IPS-20b (cell line): ENCODE results near the gene CDC45.

ENCODE experiments used
- H3K27ac ChIP-seq: one replicate; pipeline ENCODE4 v1.5.1; 2013; ENCODE audit warnings: low read length
- H3K27me3 ChIP-seq: 2 replicates; pipeline ENCODE4 v1.6.1; 2013; ENCODE audit warnings: mild to moderate bottlenecking, low read length, inconsistent platforms; ENCODE audit not compliant: insufficient read depth
- H3K36me3 ChIP-seq: 2 replicates; pipeline ENCODE4 v1.6.1; 2013; ENCODE audit warnings: low read depth, mild to moderate bottlenecking, inconsistent platforms, low read length, moderate library complexity; ENCODE audit not compliant: insufficient read depth
- H3K4me1 ChIP-seq: 2 replicates; pipeline ENCODE4 v1.6.1; 2013; ENCODE audit warnings: mild to moderate bottlenecking, control low read depth, inconsistent platforms, low read length, moderate library complexity; ENCODE audit not compliant: insufficient read depth
- H3K4me3 ChIP-seq: 2 replicates; pipeline ENCODE4 v1.5.1; 2013; ENCODE audit warnings: mild to moderate bottlenecking, low read length, inconsistent platforms
- H3K9ac ChIP-seq: 2 replicates; pipeline ENCODE4 v1.6.1; 2013; ENCODE audit warnings: low read depth, mild to moderate bottlenecking, inconsistent platforms, low read length, moderate library complexity
- H3K9me3 ChIP-seq: 2 replicates; pipeline ENCODE4 v1.6.1; 2013; ENCODE audit warnings: mild to moderate bottlenecking, low read depth, low read length, inconsistent platforms; ENCODE audit not compliant: insufficient read depth

CDC45 gene

DNA sequence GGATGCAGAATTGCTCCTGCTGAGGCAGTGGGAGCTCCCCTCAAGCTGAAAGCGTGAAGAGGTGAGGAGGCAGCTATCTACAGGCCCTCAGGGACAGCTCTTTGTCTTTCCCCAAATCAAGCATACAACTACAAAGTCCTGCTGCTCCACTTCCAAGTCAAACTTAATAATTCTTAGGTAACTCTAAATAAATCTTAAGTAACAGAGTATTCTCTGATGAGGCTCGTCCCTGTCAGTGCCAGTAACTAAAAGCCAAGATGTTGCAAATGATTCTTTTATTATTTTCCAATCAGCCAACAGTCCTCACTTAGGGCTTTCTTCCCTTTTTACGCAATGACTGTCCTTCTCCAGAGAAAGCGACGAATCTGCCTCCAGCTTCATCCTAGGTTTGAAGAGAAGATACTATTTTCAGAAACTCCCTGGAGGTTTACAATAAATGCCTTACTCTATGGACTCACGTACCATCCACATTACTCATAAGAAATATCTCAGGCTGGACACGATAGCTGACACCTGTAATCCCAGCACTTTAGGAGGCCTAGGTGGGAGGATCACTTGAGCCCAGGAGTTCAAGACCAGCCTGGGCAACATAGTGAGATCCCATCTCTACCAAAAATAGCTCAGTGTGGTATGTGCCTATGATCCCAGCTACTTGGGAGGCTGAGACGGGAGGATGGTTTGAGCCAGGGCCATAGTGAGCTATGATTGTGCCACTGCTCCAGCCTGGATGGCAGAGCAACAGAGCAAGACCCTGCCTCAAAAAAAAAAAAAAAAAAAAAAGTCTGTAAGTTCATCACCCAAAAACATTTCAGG is 29.2 kb upstream of the CDC45 start:
- H3K27me3 ChIP-seq: peaks cover 10% of the 10 kb centered on the region
- H3K27ac ChIP-seq: no peak overlapping the region
- H3K36me3 ChIP-seq: peaks cover 64% of the 10 kb centered on the region
- peaks cover 2% of the 10 kb centered on the region; the same call in 1 of the 2 replicates for H3K4me1 ChIP-seq
- no peaks in the 10 kb centered on the region for H3K9me3 ChIP-seq
- H3K9ac ChIP-seq: no peak overlapping the region
- H3K4me3 ChIP-seq: no peak overlapping the region

DNA sequence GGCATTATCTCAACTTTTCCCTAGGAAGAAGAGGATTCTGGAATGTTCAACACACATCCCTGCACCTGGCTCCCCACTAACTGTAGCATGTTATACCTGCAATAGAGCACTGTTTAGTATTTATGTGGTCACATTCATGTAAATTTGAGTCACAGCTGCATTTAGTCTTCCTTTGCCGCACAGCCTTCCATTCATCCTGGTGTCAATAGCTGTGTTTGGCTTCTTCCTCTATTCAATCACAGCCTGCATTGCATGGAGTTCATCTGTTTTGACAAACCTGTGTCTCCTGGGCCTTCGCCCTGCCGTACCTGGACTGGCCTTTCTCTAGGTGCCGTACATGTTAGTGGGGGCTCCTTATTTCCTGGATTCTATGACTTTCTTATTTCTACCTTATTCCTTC is 28.1 kb upstream of the CDC45 start:
- H3K9me3 ChIP-seq: no peaks in the 10 kb centered on the region
- peaks cover 3% of the 10 kb centered on the region for H3K27me3 ChIP-seq
- peaks cover 74% of the 10 kb centered on the region for H3K36me3 ChIP-seq
- no peak overlapping the region for H3K4me3 ChIP-seq
- H3K27ac ChIP-seq: no peak overlapping the region
- H3K9ac ChIP-seq: no peak overlapping the region
- peaks cover 2% of the 10 kb centered on the region; the same call in 1 of the 2 replicates for H3K4me1 ChIP-seq

DNA sequence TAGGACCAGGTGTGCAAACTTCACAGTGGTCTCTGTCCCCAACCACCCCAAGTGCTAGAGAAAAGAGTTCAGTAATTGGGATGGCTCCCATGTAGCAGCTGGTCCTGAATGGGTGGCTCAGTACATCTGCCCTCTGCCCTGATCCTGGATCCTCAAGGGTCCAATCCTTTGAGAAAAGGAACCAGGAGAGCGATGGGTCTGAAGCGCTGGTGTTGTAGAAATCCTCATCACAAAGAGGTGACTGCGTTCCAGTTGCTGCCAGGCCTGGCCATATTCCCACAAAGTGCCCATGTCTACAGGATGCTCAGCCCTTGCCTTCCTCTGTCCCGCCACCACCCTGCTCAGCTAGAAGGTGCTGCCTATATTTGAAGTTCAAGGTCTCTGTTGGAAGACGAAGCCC is 26.0 kb upstream of the CDC45 start:
- H3K36me3 ChIP-seq: peaks cover 88% of the 10 kb centered on the region
- no peak overlapping the region for H3K27ac ChIP-seq
- no peak overlapping the region for H3K9ac ChIP-seq
- no peaks in the 10 kb centered on the region for H3K4me1 ChIP-seq
- no peak overlapping the region for H3K4me3 ChIP-seq
- no peaks in the 10 kb centered on the region for H3K27me3 ChIP-seq
- H3K9me3 ChIP-seq: no peaks in the 10 kb centered on the region

DNA sequence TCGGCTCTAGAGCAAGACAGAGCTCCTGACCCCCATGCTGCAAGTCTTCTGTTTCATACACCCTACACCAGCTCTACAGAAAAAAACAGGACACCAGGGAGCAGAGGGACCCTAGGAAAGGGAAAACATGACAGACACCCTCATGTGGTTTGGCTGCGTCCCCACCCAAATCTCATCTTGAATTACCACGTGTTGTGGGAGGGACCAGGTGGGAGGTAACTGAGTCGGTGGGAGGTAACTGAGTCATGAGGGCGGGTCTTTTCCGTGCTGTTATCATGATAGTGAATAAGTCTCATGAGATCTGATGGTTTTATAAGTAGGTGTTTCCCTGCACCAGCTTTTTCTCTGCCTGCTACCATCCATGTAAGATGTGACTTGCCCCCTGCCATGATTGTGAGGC is 25.6 kb upstream of the CDC45 start:
- Histone ChIP-seq H3K27me3 (no peaks in the 10 kb centered on the region), H3K4me3 (no peak overlapping the region), H3K27ac (no peak overlapping the region), H3K4me1 (no peaks in the 10 kb centered on the region), H3K9ac (no peak overlapping the region), H3K9me3 (no peaks in the 10 kb centered on the region), H3K36me3 (peaks cover 91% of the 10 kb centered on the region)

DNA sequence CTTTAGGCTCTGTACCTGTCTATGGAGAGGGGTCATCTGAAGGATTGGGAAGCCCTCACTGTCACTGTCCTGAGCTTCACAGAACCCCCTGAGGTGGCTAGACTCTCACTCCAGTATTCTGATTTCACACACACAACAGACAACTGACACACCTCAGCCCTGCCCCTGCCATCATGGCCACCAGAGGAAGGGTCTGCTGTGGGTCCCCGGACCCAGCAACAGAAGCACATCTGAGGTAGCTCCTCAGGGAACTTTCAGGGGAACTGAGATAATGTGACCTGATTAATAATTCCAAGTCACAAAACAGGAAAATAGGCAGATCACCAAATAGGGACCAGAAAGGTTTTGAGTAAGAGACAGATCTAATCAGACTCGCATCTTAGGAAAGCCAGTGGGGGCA is 24.7 kb upstream of the CDC45 start:
- H3K9ac ChIP-seq: no peak overlapping the region
- peaks cover 88% of the 10 kb centered on the region for H3K36me3 ChIP-seq
- H3K4me3 ChIP-seq: no peak overlapping the region
- H3K27me3 ChIP-seq: no peaks in the 10 kb centered on the region
- no peak overlapping the region for H3K27ac ChIP-seq
- no peaks in the 10 kb centered on the region for H3K9me3 ChIP-seq
- H3K4me1 ChIP-seq: no peaks in the 10 kb centered on the region

DNA sequence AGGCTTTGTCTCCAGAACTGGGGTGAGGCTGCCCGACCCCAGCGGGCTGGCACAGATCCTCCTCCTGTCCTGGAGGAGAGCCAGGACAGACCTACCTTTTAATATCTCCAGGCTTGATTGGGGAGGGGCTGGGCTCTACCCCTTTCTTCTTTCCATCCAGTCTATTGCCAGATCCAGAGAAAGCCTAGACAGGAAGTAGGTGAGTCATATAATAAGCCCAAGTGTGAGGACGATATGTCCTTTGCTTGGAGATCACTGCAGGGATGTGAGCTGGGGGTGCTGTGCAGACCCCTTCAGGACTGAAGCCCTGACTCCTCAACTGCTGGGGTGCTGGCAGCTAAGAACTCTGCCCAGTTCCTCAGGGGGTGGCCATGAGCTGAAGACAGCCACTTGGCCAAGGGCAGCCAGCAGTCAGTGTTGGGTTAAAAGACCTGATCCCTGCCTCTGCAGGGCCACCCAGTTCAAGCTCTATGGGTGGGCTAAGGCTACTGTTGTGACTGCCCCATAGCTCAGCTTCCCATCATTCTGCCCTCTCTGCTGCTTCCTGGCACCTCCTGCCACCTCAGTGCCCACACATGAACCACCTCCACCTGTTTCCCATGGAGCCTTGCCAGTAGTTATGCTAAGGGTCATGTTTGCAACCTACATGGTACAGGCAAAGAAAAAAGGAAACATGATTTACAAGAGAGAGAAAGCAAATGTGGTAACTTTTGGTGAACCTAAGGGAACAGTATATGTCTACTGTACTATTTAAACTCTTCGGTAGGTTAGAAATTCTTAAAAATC is 23.9 kb upstream of the CDC45 start:
- no peak overlapping the region for H3K27ac ChIP-seq
- no peaks in the 10 kb centered on the region for H3K27me3 ChIP-seq
- no peaks in the 10 kb centered on the region for H3K9me3 ChIP-seq
- no peak overlapping the region for H3K4me3 ChIP-seq
- no peak overlapping the region for H3K9ac ChIP-seq
- H3K4me1 ChIP-seq: no peaks in the 10 kb centered on the region
- H3K36me3 ChIP-seq: peaks cover 85% of the 10 kb centered on the region

DNA sequence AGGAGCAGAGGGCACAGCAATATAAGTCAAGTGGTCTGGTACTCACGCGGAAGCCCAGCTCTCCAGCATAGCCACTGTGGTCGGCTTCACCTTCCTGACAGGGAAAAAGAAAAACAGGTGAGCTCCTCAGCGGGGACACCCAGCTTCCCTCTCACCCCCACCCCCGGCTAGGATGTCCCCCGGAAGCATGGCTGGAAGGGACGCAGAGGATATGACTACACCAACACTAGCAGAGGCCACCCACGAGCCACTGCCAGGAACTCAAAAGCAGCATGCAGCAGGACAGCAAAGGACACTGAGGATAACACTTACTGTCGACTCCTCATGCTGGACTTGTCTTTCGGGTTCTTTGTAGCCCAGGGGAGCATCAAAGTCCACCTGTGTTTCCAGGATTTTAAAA is 23.2 kb upstream of the CDC45 start:
- Histone ChIP-seq H3K36me3 (peaks cover 85% of the 10 kb centered on the region), H3K27me3 (no peaks in the 10 kb centered on the region), H3K9ac (no peak overlapping the region), H3K9me3 (no peaks in the 10 kb centered on the region), H3K4me3 (no peak overlapping the region), H3K27ac (no peak overlapping the region), H3K4me1 (no peaks in the 10 kb centered on the region)

DNA sequence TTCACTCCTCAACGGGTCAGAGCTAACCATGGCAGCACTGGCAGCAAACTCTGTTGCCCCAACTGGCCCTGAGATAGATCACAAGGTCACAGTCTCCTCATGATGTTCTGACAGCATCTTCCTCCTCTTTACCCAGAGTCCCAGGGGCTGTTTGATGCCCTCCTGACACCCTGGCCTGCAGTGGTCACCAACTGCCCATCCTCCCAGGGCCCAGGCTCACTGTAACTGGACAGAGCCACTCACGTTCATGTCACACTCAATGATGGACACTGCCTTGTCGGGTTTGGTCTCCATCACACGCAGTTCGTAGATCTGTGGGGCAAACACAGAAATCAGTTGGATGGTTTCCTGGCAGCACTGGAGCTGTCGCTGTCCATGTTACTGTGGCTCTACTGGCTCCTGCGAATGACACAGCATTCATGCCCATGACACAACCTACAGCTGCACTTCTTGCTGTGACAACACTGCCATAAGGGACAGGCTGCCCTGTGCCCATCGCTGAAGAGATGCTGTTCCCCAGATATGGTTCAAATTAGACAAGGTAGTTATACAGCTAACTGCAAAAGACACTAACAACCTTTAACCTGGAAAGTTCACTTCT is 21.8 kb upstream of the CDC45 start:
- no peak overlapping the region for H3K27ac ChIP-seq
- no peaks in the 10 kb centered on the region for H3K4me1 ChIP-seq
- H3K27me3 ChIP-seq: no peaks in the 10 kb centered on the region
- peaks cover 77% of the 10 kb centered on the region for H3K36me3 ChIP-seq
- no peaks in the 10 kb centered on the region for H3K9me3 ChIP-seq
- H3K4me3 ChIP-seq: no peak overlapping the region
- H3K9ac ChIP-seq: no peak overlapping the region

DNA sequence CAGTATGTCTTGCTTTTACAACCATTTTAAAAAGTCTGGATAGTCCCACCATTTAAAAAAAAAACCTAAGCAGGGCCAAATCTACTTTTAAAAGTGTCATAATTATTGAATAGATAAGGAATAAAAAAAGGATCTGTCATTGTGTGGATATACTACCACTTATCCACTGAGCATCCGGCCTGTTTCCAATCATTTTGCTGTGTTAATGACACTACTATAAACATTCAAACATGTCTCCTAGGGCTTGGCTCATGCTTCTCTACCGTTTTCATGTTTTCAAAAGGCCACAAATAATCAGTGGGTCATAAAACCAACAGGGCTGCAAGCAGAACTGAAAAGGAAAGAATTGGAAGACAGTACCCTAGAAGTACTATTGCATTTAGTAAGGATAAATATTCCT is 19.7 kb upstream of the CDC45 start:
- Histone ChIP-seq H3K36me3 (peaks cover 77% of the 10 kb centered on the region), H3K4me1 (no peaks in the 10 kb centered on the region), H3K9ac (no peak overlapping the region)

DNA sequence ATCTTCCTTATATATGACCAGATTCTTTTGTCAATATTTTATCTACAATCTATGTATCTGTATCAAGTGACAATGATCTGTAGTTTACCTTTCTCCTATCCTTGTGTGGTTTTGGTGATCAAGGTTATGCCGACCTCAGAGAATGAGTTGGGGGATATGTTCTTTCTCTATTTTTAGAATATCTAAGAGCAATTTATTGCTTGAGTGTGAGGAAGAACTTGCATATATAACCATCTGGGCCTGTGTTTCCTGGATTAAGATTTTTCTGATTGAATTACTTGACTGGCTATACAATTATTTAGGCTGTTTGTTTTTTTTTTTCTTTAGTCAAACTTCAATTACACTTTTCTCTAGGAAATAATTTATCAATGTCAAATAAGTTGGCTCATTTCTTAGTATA is 18.2 kb upstream of the CDC45 start:
- Histone ChIP-seq H3K9me3 (no peaks in the 10 kb centered on the region), H3K27ac (no peak overlapping the region), H3K9ac (no peak overlapping the region), H3K4me3 (no peak overlapping the region), H3K27me3 (no peaks in the 10 kb centered on the region), H3K4me1 (no peaks in the 10 kb centered on the region), H3K36me3 (peaks cover 77% of the 10 kb centered on the region)

More for the DNA sequence above, 19.7 kb upstream of the CDC45 start:
- H3K27me3 ChIP-seq: no peaks in the 10 kb centered on the region
- no peak overlapping the region for H3K4me3 ChIP-seq
- no peak overlapping the region for H3K27ac ChIP-seq
- no peaks in the 10 kb centered on the region for H3K9me3 ChIP-seq

DNA sequence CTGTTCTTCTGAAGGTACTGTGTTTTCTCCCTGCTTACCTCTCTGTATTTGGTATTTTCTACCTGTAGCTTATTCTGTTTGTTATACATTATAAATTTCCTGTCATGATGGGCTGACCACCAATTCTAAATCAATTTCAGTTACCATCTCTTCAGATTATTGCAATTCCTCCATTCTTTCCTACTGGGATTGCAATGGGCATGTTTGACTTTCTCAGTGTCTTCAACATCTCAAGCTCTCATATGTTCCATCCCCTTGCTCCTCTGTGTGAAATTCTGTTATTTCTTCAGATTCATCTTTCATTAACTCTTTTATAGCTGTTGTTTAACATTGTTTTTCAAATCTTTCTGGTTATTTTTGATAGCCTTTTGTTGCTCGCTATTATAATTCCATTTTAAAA is 16.7 kb upstream of the CDC45 start:
- H3K4me3 ChIP-seq: no peak overlapping the region
- no peak overlapping the region for H3K9ac ChIP-seq
- peaks cover 79% of the 10 kb centered on the region for H3K36me3 ChIP-seq
- no peaks in the 10 kb centered on the region for H3K27me3 ChIP-seq
- H3K27ac ChIP-seq: no peak overlapping the region
- no peaks in the 10 kb centered on the region for H3K9me3 ChIP-seq
- no peaks in the 10 kb centered on the region for H3K4me1 ChIP-seq
